PC-3 (cell line): ENCODE measurements around the gene XK. TPM values are rescaled to one million over a fixed set of nuclear protein-coding genes. Genes with fewer than 3 reads are reported as not detected.

Source experiments
- ATAC-seq: fragments of 200-7000 bp; cut with Tn5 transposase; 2 replicates; pipeline ENCODE4 v1.9.1; 2020; ENCODE audit warnings: mild to moderate bottlenecking, moderate library complexity
- BruUV-seq: library from RNA; stranded (reverse); fragments of 400-500 nt; replicated peaks from 2 replicates; lab custom pipeline; 2021; lab: Mats Ljungman, UMichigan
- CTCF ChIA-PET: fragments of 300-600 bp; sonication (Branson Sonifier 250); formaldehyde crosslinking; loops from one replicate; lab custom pipeline; 2022; ENCODE audit warnings: antibody characterized with exemption; lab: Charles Lee
- POLR2A ChIA-PET: fragments of 300-600 bp; sonication (Branson Sonifier 250); formaldehyde crosslinking; loops from one replicate; lab custom pipeline; 2022; ENCODE audit warnings: antibody characterized with exemption; ENCODE audit not compliant: unreplicated experiment; lab: Charles Lee
- DNase-seq: peaks from one replicate; pipeline ENCODE4 v3.0.0-alpha.2; 2015
- H2AFZ ChIP-seq: fragments of 300-600 bp; sonication (generic); 2 replicates; pipeline ENCODE4 v1.6.0; 2016; ENCODE audit warnings: antibody characterized with exemption, low read length
- H3F3A ChIP-seq: fragments of 300-600 bp; sonication (generic); one replicate; pipeline ENCODE4 v1.6.0; 2017; ENCODE audit warnings: antibody characterized with exemption, low read length, control low read depth, mild to moderate bottlenecking; ENCODE audit not compliant: unreplicated experiment
- H3K27ac ChIP-seq: fragments of 300-600 bp; sonication (generic); 2 replicates; pipeline ENCODE4 v1.5.1; 2016; ENCODE audit warnings: mild to moderate bottlenecking, low read length
- H3K27me3 ChIP-seq: fragments of 300-600 bp; sonication (generic); 2 replicates; pipeline ENCODE4 v1.6.1; 2016; ENCODE audit warnings: low read length, mixed read lengths
- H3K36me3 ChIP-seq: fragments of 300-600 bp; sonication (generic); 2 replicates; pipeline ENCODE4 v1.6.1; 2016; ENCODE audit warnings: low read depth, mixed run types, low read length, mixed read lengths
- H3K4me1 ChIP-seq: fragments of 300-600 bp; sonication (generic); 2 replicates; pipeline ENCODE4 v1.5.1; 2016; ENCODE audit warnings: low read length; ENCODE audit not compliant: insufficient read depth
- H3K4me2 ChIP-seq: fragments of 300-600 bp; sonication (generic); 2 replicates; pipeline ENCODE4 v1.6.0; 2016; ENCODE audit warnings: low read length
- H3K4me3 ChIP-seq: fragments of 300-600 bp; sonication (generic); 2 replicates; pipeline ENCODE4 v1.5.1; 2016; ENCODE audit warnings: mild to moderate bottlenecking, low read length, mixed read lengths
- H3K79me2 ChIP-seq: fragments of 300-600 bp; sonication (generic); 2 replicates; pipeline ENCODE4 v1.6.1; 2017; ENCODE audit warnings: low read length, mixed read lengths
- H3K9ac ChIP-seq: fragments of 300-600 bp; sonication (generic); 2 replicates; pipeline ENCODE4 v1.6.0; 2016; ENCODE audit warnings: mild to moderate bottlenecking, low read length
- H3K9me2 ChIP-seq: fragments of 300-600 bp; sonication (generic); replicated peaks from 2 replicates; pipeline ENCODE4 v1.6.1; 2016; ENCODE audit warnings: mixed run types, low read length, mixed read lengths
- H3K9me3 ChIP-seq: fragments of 300-600 bp; sonication (generic); 2 replicates; pipeline ENCODE4 v1.6.1; 2016; ENCODE audit warnings: low read length, mixed read lengths
- H4K20me1 ChIP-seq: fragments of 300-600 bp; sonication (generic); 2 replicates; pipeline ENCODE4 v1.6.1; 2016; ENCODE audit warnings: low read length, mixed read lengths
- EZH2 ChIP-seq: fragments of 300-600 bp; sonication (generic); IDR thresholded peaks from one replicate; pipeline ENCODE4 v1.6.1; 2017; ENCODE audit warnings: antibody characterized with exemption, mild to moderate bottlenecking, low read length; ENCODE audit not compliant: unreplicated experiment
- EZH2phosphoT487 ChIP-seq: fragments of 300-600 bp; sonication (generic); IDR thresholded peaks from 2 replicates; pipeline ENCODE4 v1.6.1; 2018; ENCODE audit warnings: mild to moderate bottlenecking, antibody characterized with exemption, low read length, borderline replicate concordance
- intact Hi-C: fragments of 100-400 bp; cut with micrococcal nuclease; formaldehyde crosslinking; loops from 2 replicates; pipeline ENCODE4 v1.9.0; 2023
- total RNA-seq: library from RNA; depleted of rRNA; stranded (reverse); fragments of >200 nt; gene quantifications from 2 replicates; pipeline ENCODE4 v1.2.3, GENCODE V29; 2014
- TF ChIP-seq, protein P1 (sequence below): fragments of 300-600 bp; sonication (generic); conservative IDR thresholded peaks from 2 replicates; pipeline ENCODE4 v1.5.1; 2017; ENCODE audit warnings: antibody characterized with exemption, low read depth, mild to moderate bottlenecking, low read length

The XK gene
- total RNA-seq, 1 experiment from 2014 or later, result 8.0 TPM

DNA sequence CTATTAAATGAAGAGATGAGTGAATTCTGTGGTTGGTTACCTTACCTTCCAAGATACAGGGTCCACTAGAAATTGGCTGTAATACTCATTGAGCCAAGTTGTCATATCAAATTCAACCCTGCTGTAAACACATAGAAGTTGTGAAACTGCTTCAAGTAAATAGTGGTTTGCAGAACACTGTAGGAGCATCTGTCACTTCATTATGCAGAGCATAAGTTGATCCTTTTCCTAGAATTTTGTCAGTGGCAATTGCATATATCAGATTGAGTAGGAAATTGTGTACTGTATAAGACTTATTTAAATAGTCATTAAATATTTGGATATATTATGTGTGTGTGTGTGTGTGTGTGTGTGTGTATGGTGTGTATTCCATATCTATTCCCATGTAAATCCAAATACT, 8.8 kb upstream of the XK start:
- ChIA-PET POLR2A (no interaction called here), CTCF (no interaction called here)
- no peak for ATAC-seq
- no peaks in the 10 kb centered on the region for H3K9me2 ChIP-seq
- H3K4me1 ChIP-seq, result peaks cover 13% of the 10 kb centered on the region
- H3F3A ChIP-seq, result no peaks in the 10 kb centered on the region
- H3K4me3 ChIP-seq, result no peak overlapping the region
- no peak overlapping the region for H3K9ac ChIP-seq
- H3K79me2 ChIP-seq, result no peaks in the 10 kb centered on the region
- TF ChIP-seq, protein P1, sequence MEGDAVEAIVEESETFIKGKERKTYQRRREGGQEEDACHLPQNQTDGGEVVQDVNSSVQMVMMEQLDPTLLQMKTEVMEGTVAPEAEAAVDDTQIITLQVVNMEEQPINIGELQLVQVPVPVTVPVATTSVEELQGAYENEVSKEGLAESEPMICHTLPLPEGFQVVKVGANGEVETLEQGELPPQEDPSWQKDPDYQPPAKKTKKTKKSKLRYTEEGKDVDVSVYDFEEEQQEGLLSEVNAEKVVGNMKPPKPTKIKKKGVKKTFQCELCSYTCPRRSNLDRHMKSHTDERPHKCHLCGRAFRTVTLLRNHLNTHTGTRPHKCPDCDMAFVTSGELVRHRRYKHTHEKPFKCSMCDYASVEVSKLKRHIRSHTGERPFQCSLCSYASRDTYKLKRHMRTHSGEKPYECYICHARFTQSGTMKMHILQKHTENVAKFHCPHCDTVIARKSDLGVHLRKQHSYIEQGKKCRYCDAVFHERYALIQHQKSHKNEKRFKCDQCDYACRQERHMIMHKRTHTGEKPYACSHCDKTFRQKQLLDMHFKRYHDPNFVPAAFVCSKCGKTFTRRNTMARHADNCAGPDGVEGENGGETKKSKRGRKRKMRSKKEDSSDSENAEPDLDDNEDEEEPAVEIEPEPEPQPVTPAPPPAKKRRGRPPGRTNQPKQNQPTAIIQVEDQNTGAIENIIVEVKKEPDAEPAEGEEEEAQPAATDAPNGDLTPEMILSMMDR, result no peak
- TF ChIP-seq EZH2 (no peak), EZH2phosphoT487 (no peak)
- no peaks in the 10 kb centered on the region for H4K20me1 ChIP-seq
- H3K4me2 ChIP-seq, result no peak overlapping the region
- intact Hi-C loops, result loop anchor here (5.0 to 10.0 kb wide), 3 partner anchors 50 to 148 kb away; partner anchors contain the start of gene LANCL3
- H3K9me3 ChIP-seq, result no peaks in the 10 kb centered on the region
- no TSS peak for BruUV-seq
- no peaks in the 10 kb centered on the region for H3K27me3 ChIP-seq
- H3K36me3 ChIP-seq, result no peaks in the 10 kb centered on the region
- H3K27ac ChIP-seq, result no peak overlapping the region
- H2AFZ ChIP-seq, result no peak overlapping the region
- no peak for DNase-seq

DNA sequence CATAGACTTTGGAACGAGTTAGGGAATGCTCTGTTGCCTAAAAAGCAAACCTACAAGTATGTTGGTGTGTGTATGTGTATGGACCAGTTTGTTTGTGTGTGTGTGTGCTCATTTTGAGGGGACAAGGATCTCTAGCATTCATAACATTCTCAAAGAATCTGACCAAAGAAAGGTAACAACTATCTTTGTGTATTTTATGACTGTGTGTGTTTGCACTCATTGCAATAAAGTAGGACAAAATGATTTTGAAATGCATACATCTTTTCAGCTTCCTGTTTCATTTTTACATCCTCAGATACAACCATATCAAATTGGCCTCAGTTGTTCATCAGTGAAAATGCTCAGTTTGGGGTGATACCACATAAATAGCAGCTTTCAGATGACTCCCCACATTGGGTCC, 8.3 kb upstream of the XK start:
- Histone ChIP-seq H2AFZ (no peak overlapping the region), H4K20me1 (no peaks in the 10 kb centered on the region), H3K9me3 (no peaks in the 10 kb centered on the region), H3K79me2 (no peaks in the 10 kb centered on the region), H3K9me2 (no peaks in the 10 kb centered on the region), H3K4me3 (no peak overlapping the region), H3K4me1 (peaks cover 13% of the 10 kb centered on the region), H3K27me3 (no peaks in the 10 kb centered on the region), H3K27ac (no peak overlapping the region), H3K36me3 (no peaks in the 10 kb centered on the region), H3F3A (no peaks in the 10 kb centered on the region), H3K9ac (no peak overlapping the region), H3K4me2 (no peak overlapping the region; the same call in 1 of the 2 replicates)
- intact Hi-C loops, result loop anchor here (5.0 to 10.0 kb wide), 3 partner anchors 50 to 148 kb away; partner anchors contain the start of gene LANCL3
- no peak for TF ChIP-seq EZH2phosphoT487
- TF ChIP-seq, protein P1, result no peak
- peak; percentile 38 for DNase-seq
- ATAC-seq, result peak; percentile 56
- POLR2A ChIA-PET, result no interaction called here
- CTCF ChIA-PET, result no interaction called here
- BruUV-seq, result no TSS peak

DNA sequence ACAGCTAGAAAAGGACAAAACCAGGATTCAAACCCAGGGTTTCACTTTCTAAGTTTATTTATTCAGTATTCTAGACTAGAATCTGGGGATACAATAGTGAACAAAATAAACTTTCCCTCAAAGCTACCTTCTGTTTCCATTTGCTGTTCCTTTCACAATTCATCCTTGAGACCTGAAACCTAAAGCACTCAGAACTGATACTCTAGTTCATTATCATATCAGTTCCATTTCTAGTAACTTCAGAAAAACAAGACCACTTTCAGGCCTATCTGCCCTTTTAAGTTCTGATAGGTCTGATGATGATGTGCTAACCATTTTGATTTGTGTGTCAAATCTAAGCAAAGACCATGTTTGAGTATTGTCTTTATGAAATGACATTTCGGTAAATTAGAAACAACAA, 7.8 kb upstream of the XK start:
- no peaks in the 10 kb centered on the region for H3K36me3 ChIP-seq
- H3K9me3 ChIP-seq, result no peaks in the 10 kb centered on the region
- no peaks in the 10 kb centered on the region for H3K9me2 ChIP-seq
- no peak overlapping the region for H3K27ac ChIP-seq
- BruUV-seq, result no TSS peak
- H3K4me3 ChIP-seq, result no peak overlapping the region
- H4K20me1 ChIP-seq, result no peaks in the 10 kb centered on the region
- no peak for DNase-seq
- H3K27me3 ChIP-seq, result no peaks in the 10 kb centered on the region
- H3K9ac ChIP-seq, result no peak overlapping the region
- no peak overlapping the region for H3K4me2 ChIP-seq
- H3F3A ChIP-seq, result no peaks in the 10 kb centered on the region
- H3K4me1 ChIP-seq, result peaks cover 13% of the 10 kb centered on the region
- POLR2A ChIA-PET, result no interaction called here
- H2AFZ ChIP-seq, result no peak overlapping the region
- TF ChIP-seq, protein P1, result no peak
- no peak for TF ChIP-seq EZH2
- CTCF ChIA-PET, result no interaction called here
- H3K79me2 ChIP-seq, result no peaks in the 10 kb centered on the region
- intact Hi-C loops, result loop anchor here (5.0 to 10.0 kb wide), 3 partner anchors 50 to 147 kb away; partner anchors contain the start of gene LANCL3
- no peak for ATAC-seq
